ENCODE measurements around the gene CASP9. TPM values are rescaled to one million over a fixed set of nuclear protein-coding genes. Genes with fewer than 3 reads are reported as not detected.

CASP9 gene
- total and polyA plus RNA-seq, 2 experiments from 2014 or later: 7.7 to 25.0 TPM

GRCh38 chr1:15500184-15501178 is 23.5 kb downstream of the CASP9 start:
- peaks cover 18% of the 10 kb centered on the region for H3K4me1 Mint-ChIP-seq
- H3F3A ChIP-seq (replicated peaks; ENCODE audit: low read depth): no peaks in the 10 kb centered on the region
- no peak overlapping the region for H3K4me3 ChIP-seq
- 0 out of 2 replicates have a peak overlapping the region, but pooled peaks have one; percentile 36 for H3K27ac Mint-ChIP-seq
- no peak overlapping the region for H2AFZ ChIP-seq
- no peaks in the 10 kb centered on the region; the same call in 1 of the 2 replicates for H3K36me3 ChIP-seq (ENCODE audit: insufficient read depth)
- no peak for ATAC-seq
- peaks cover 20% of the 10 kb centered on the region; the same call in 2 of the 3 replicates for H3K36me3 Mint-ChIP-seq (ENCODE audit: low read depth)
- DNase-seq (ENCODE audit: low spot score): no peak
- no peak for TF ChIP-seq EZH2 (IDR thresholded peaks at IDR 0.05; ENCODE audit: low read depth, unreplicated experiment)
- TF ChIP-seq POLR2AphosphoS5 (IDR thresholded peaks at IDR 0.05; ENCODE audit: low read depth): no peak
- H3K9me3 Mint-ChIP-seq: 0 out of 3 replicates have a peak, but pooled peaks cover 4% of the 10 kb centered on the region
- H3K27ac ChIP-seq (ENCODE audit: low read depth): no peak overlapping the region
- no peaks in the 10 kb centered on the region for H3K27me3 ChIP-seq (ENCODE audit: insufficient read depth)
- no peak overlapping the region for H3K4me2 ChIP-seq
- H3K9me2 ChIP-seq (ENCODE audit: insufficient read depth): no peaks in the 10 kb centered on the region
- no peaks in the 10 kb centered on the region for H3K79me2 ChIP-seq (replicated peaks; ENCODE audit: insufficient read depth)
- H3K4me1 ChIP-seq (ENCODE audit: insufficient read depth): peaks cover 9% of the 10 kb centered on the region
- H3K27me3 Mint-ChIP-seq (ENCODE audit: insufficient read depth, low read depth, poor library complexity): no peaks in the 10 kb centered on the region
- no peaks in the 10 kb centered on the region for H4K20me1 ChIP-seq (replicated peaks; ENCODE audit: insufficient read depth)
- no peak overlapping the region for H3K4me3 Mint-ChIP-seq

GRCh38 chr1:15493869-15494390 is 30.1 kb downstream of the CASP9 start:
- peaks cover 4% of the 10 kb centered on the region for H3K27me3 Mint-ChIP-seq (ENCODE audit: insufficient read depth, low read depth, poor library complexity)
- no peak overlapping the region for H3K4me3 Mint-ChIP-seq
- no peak for DNase-seq (ENCODE audit: low spot score)
- H3K4me1 Mint-ChIP-seq: peaks cover 15% of the 10 kb centered on the region
- no peaks in the 10 kb centered on the region for H4K20me1 ChIP-seq (replicated peaks; ENCODE audit: insufficient read depth)
- no peak overlapping the region for H3K4me2 ChIP-seq
- no peaks in the 10 kb centered on the region for H3K9me2 ChIP-seq (ENCODE audit: insufficient read depth)
- H3K4me1 ChIP-seq (ENCODE audit: insufficient read depth): peaks cover 13% of the 10 kb centered on the region
- no peak overlapping the region for H3K4me3 ChIP-seq
- H3K27ac ChIP-seq (ENCODE audit: low read depth): no peak overlapping the region
- TF ChIP-seq JUNB (IDR thresholded peaks at IDR 0.05; ENCODE audit: unreplicated experiment): no peak
- no peak for TF ChIP-seq EZH2 (IDR thresholded peaks at IDR 0.05; ENCODE audit: low read depth, unreplicated experiment)
- no peak for TF ChIP-seq POLR2AphosphoS5 (IDR thresholded peaks at IDR 0.05; ENCODE audit: low read depth)
- no peak for TF ChIP-seq CREB1 (CRISPR knock-in tag; IDR thresholded peaks at IDR 0.05; ENCODE audit: low read depth)
- TF ChIP-seq ZNF462 (CRISPR knock-in tag; IDR thresholded peaks at IDR 0.05): no peak
- no peak for TF ChIP-seq EZH2phosphoT487 (IDR thresholded peaks at IDR 0.05; ENCODE audit: unreplicated experiment)
- no peak for TF ChIP-seq REST (IDR thresholded peaks at IDR 0.05; ENCODE audit: unreplicated experiment)
- TF ChIP-seq ZNF114 (CRISPR knock-in tag; IDR thresholded peaks at IDR 0.05): no peak
- no peak for TF ChIP-seq ZNF331 (CRISPR knock-in tag; IDR thresholded peaks at IDR 0.05; ENCODE audit: low read depth)
- no peak for ATAC-seq
- no peaks in the 10 kb centered on the region for H3F3A ChIP-seq (replicated peaks; ENCODE audit: low read depth)
- H3K36me3 Mint-ChIP-seq (ENCODE audit: low read depth): peaks cover 32% of the 10 kb centered on the region
- no peaks in the 10 kb centered on the region for H3K79me2 ChIP-seq (replicated peaks; ENCODE audit: insufficient read depth)
- H3K27me3 ChIP-seq (ENCODE audit: insufficient read depth): no peaks in the 10 kb centered on the region
- H3K9me3 Mint-ChIP-seq: 0 out of 3 replicates have a peak, but pooled peaks cover 4% of the 10 kb centered on the region
- no peaks in the 10 kb centered on the region for H3K36me3 ChIP-seq (ENCODE audit: insufficient read depth)
- no peak overlapping the region for H3K27ac Mint-ChIP-seq
- no peak overlapping the region for H2AFZ ChIP-seq
